Endodermal cell (in vitro differentiated cells): Measurements from ENCODE around the gene PSMD1. TPM values are rescaled to one million over a fixed set of nuclear protein-coding genes. Genes with fewer than 3 reads are reported as not detected.

Experiments used
- DNase-seq: peaks from one replicate; pipeline ENCODE4 v3.0.0-alpha.2; 2017
- H3K27ac ChIP-seq: 2 replicates; pipeline ENCODE4 v1.5.1; 2013; ENCODE audit warnings: mild to moderate bottlenecking, low read depth, low read length, moderate library complexity
- H3K27me3 ChIP-seq: 2 replicates; pipeline ENCODE4 v1.6.1; 2013; ENCODE audit warnings: mild to moderate bottlenecking, low read length, moderate library complexity; ENCODE audit not compliant: insufficient read depth, control insufficient read depth, poor library complexity, severe bottlenecking
- H3K36me3 ChIP-seq: 2 replicates; pipeline ENCODE4 v1.7.0; 2013; ENCODE audit warnings: mild to moderate bottlenecking, low read length, moderate library complexity; ENCODE audit not compliant: control insufficient read depth, insufficient read depth
- H3K4me1 ChIP-seq: one replicate; pipeline ENCODE4 v1.7.0; 2013; ENCODE audit warnings: low read length; ENCODE audit not compliant: control insufficient read depth, insufficient read depth
- H3K4me3 ChIP-seq: 2 replicates; pipeline ENCODE4 v1.5.1; 2013; ENCODE audit warnings: mild to moderate bottlenecking, low read length, moderate library complexity
- H3K9ac ChIP-seq: 2 replicates; pipeline ENCODE4 v1.6.1; 2013; ENCODE audit warnings: mild to moderate bottlenecking, low read length, moderate library complexity; ENCODE audit not compliant: poor library complexity, severe bottlenecking; ENCODE audit errors: extremely low read depth
- H3K9me3 ChIP-seq: 2 replicates; pipeline ENCODE4 v1.6.1; 2013; ENCODE audit warnings: mild to moderate bottlenecking, low read length, moderate library complexity; ENCODE audit not compliant: control insufficient read depth
- H3K27ac Mint-ChIP-seq: 2 replicates; pipeline ENCODE4 v1.8.0; 2020; ENCODE audit warnings: mixed read lengths
- H3K27me3 Mint-ChIP-seq: 2 replicates; pipeline ENCODE4 v1.8.0; 2021; ENCODE audit warnings: mild to moderate bottlenecking, mixed read lengths; ENCODE audit not compliant: insufficient read depth
- H3K36me3 Mint-ChIP-seq: 2 replicates; pipeline ENCODE4 v1.8.0; 2020; ENCODE audit warnings: low read depth, mixed read lengths
- H3K4me1 Mint-ChIP-seq: 2 replicates; pipeline ENCODE4 v1.8.0; 2020; ENCODE audit warnings: mixed read lengths
- H3K4me3 Mint-ChIP-seq: 2 replicates; pipeline ENCODE4 v1.8.0; 2020; ENCODE audit warnings: mild to moderate bottlenecking, moderate library complexity, mixed read lengths
- H3K9me3 Mint-ChIP-seq: 2 replicates; pipeline ENCODE4 v1.8.0; 2020; ENCODE audit warnings: mild to moderate bottlenecking, mixed read lengths
- CTCF ChIP-seq: fragments of 200-600 bp; sonication (generic); conservative IDR thresholded peaks from 2 replicates; pipeline ENCODE4 v1.5.0; 2021; ENCODE audit warnings: antibody characterized with exemption, mild to moderate bottlenecking
- WGBS, 2 experiments: methylation state at CpG; one replicate each; pipeline versions ENCODE4 v1.1.5 to v1.1.7; 2013; ENCODE audit warnings: missing lambda C conversion rate in 2 of 2, mixed read lengths in 1 of 2; ENCODE audit not compliant: insufficient coverage in 1 of 2, insufficient read length in 1 of 2; 5-methylcytosine and 5-hydroxymethylcytosine counted together
- total RNA-seq, 2 donors: library from RNA; stranded (reverse); fragmentation: NEBNext Ultra II Directional in 1 of 2; extraction: Animal tissue kit (Norgen Biotek cat#: 25700) in 1 of 2; gene quantifications; 2 replicates in 1 of 2; 3 replicates in 1 of 2; pipeline ENCODE4 v1.2.1, GENCODE V29; 2021

The PSMD1 gene
- total RNA-seq, 2 donors from 2014 or later, result 148 to 158 TPM

GRCh38 chr2:231047274-231047922 lies 9.3 kb upstream of the PSMD1 start:
- no peak for TF ChIP-seq CTCF
- Histone ChIP-seq H3K27ac (no peak overlapping the region), H3K9me3 (no peaks in the 10 kb centered on the region), H3K4me1 (peaks cover 13% of the 10 kb centered on the region), H3K9ac (no peak overlapping the region), H3K4me3 (no peak overlapping the region), H3K27me3 (peaks cover 16% of the 10 kb centered on the region), H3K36me3 (no peaks in the 10 kb centered on the region)
- DNase-seq, result no peak
- H3K4me3 Mint-ChIP-seq, result no peak overlapping the region
- H3K9me3 Mint-ChIP-seq, result no peaks in the 10 kb centered on the region
- peaks cover 29% of the 10 kb centered on the region for H3K27me3 Mint-ChIP-seq
- no peak overlapping the region for H3K27ac Mint-ChIP-seq
- peaks cover 10% of the 10 kb centered on the region for H3K4me1 Mint-ChIP-seq
- WGBS, 2 experiments, result 89 to 94% methylated on average over 8 of the region's 8 CpGs
- no peaks in the 10 kb centered on the region for H3K36me3 Mint-ChIP-seq

DNA sequence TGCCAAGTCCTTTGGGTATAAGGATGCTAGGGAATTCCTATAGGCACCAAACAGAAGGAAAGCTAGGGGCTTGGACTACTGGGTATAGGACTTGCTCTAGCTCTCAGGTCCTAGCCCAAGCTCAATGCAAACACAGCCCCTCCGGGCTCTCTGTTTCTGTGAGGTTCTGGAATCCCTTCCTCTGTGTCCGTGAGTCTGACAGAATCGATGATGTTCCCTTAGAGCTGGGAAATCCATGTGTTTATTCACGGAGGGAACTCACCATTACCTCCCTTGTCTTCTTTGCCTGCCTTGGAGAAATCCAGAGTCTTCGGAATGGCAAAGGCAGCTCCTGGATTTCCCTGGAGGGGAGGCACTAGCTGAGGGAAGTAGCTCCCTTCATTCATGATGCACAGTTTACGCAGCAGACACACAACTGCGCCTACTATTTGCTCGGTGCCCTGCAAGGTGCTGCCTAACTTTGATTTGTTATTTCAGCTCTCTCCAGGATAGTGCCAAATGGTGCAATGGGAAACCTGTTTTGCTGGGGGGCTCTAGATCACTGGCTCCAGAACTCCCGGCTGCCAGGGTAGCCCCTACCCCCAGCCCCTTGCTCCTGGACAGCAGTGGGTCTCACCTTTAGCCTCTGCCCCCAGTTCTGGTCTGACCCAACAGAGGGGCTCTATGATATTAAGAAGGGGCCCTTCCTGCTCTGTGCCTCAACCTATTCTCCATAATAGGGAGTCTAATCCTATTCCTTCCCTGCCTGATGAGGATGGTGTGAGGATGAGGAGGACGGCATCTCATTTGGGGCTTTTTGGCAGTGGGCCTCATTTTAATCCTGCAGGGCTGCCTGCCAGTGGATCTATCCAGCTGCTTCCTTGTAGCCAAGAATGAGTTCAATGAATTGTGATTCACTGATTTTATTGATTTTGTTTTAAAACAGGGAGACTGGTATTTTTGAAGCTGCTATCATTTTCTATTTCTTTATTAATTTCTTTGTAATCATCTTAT lies 8.4 kb upstream of the PSMD1 start:
- H3K4me3 ChIP-seq, result no peak overlapping the region
- H3K4me1 ChIP-seq, result peaks cover 13% of the 10 kb centered on the region
- peaks cover 36% of the 10 kb centered on the region for H3K27me3 Mint-ChIP-seq
- no peak for TF ChIP-seq CTCF
- H3K4me3 Mint-ChIP-seq, result no peak overlapping the region
- H3K36me3 Mint-ChIP-seq, result no peaks in the 10 kb centered on the region
- peaks cover 12% of the 10 kb centered on the region for H3K4me1 Mint-ChIP-seq
- no peak overlapping the region for H3K27ac Mint-ChIP-seq
- no peaks in the 10 kb centered on the region for H3K9me3 Mint-ChIP-seq
- DNase-seq, result no peak
- H3K9me3 ChIP-seq, result no peaks in the 10 kb centered on the region
- 91% methylated on average over 8 to 10 of the region's 10 CpGs for whole genome bisulfite sequencing, 2 experiments
- H3K9ac ChIP-seq, result no peak overlapping the region
- peaks cover 18% of the 10 kb centered on the region for H3K27me3 ChIP-seq
- H3K27ac ChIP-seq, result no peak overlapping the region
- no peaks in the 10 kb centered on the region for H3K36me3 ChIP-seq

- peaks cover 22% of the 10 kb centered on the region for H3K27me3 ChIP-seq
- no peaks in the 10 kb centered on the region for H3K36me3 Mint-ChIP-seq
- no peak overlapping the region for H3K4me3 ChIP-seq
- H3K9ac ChIP-seq, result no peak overlapping the region
- H3K4me1 ChIP-seq, result peaks cover 13% of the 10 kb centered on the region
- H3K27me3 Mint-ChIP-seq, result peaks cover 48% of the 10 kb centered on the region
- WGBS, 2 experiments, result 90 to 93% methylated on average over 5 to 11 of the region's 12 CpGs
- H3K36me3 ChIP-seq, result no peaks in the 10 kb centered on the region
- no peak overlapping the region for H3K4me3 Mint-ChIP-seq
- H3K27ac ChIP-seq, result no peak overlapping the region
- H3K9me3 ChIP-seq, result no peaks in the 10 kb centered on the region
- H3K27ac Mint-ChIP-seq, result peak overlapping the region; percentile 89
- DNase-seq, result no peak
- H3K4me1 Mint-ChIP-seq, result peaks cover 12% of the 10 kb centered on the region
- no peaks in the 10 kb centered on the region for H3K9me3 Mint-ChIP-seq
- TF ChIP-seq CTCF, result no peak
These were observed 7.2 kb upstream of the PSMD1 start for GRCh38 chr2:231049286-231050017.
